NT2/D1 (cell line): Measurements from ENCODE around the gene UGT1A3.

Experiments
- DNase-seq: peaks from one replicate; pipeline ENCODE4 v3.0.0-alpha.2; 2011; ENCODE audit warnings: low read depth, low spot score
- H3K27me3 ChIP-seq: 2 replicates; pipeline ENCODE4 v1.6.0; 2011; ENCODE audit warnings: mild to moderate bottlenecking; ENCODE audit not compliant: insufficient read length, insufficient read depth
- H3K36me3 ChIP-seq: 2 replicates; pipeline ENCODE4 v1.6.1; 2011; ENCODE audit warnings: mild to moderate bottlenecking, low read length, mixed read lengths; ENCODE audit not compliant: insufficient read depth, insufficient read length
- H3K4me1 ChIP-seq: 2 replicates; pipeline ENCODE4 v1.5.1; 2011; ENCODE audit not compliant: insufficient read depth, insufficient read length
- H3K4me3 ChIP-seq: 2 replicates; pipeline ENCODE4 v1.5.1; 2011; ENCODE audit warnings: low read depth; ENCODE audit not compliant: insufficient read length
- H3K9ac ChIP-seq: 2 replicates; pipeline ENCODE4 v1.6.0; 2011; ENCODE audit warnings: low read depth; ENCODE audit not compliant: insufficient read length
- H3K9me3 ChIP-seq: 2 replicates; pipeline ENCODE4 v1.5.1; 2011; ENCODE audit warnings: mild to moderate bottlenecking, low read length; ENCODE audit not compliant: insufficient read depth
- SUZ12 ChIP-seq: IDR thresholded peaks from 2 replicates; pipeline ENCODE4 v1.6.1; 2011; ENCODE audit not compliant: insufficient read length, insufficient read depth; ENCODE audit errors: extremely low read depth
- YY1 ChIP-seq: IDR thresholded peaks from 2 replicates; pipeline ENCODE4 v1.6.1; 2011; ENCODE audit not compliant: insufficient read length, insufficient read depth
- ZNF274 ChIP-seq: IDR thresholded peaks from 2 replicates; pipeline ENCODE4 v1.6.1; 2011; ENCODE audit warnings: mild to moderate bottlenecking, low read depth, low read length

UGT1A3 gene

GRCh38 chr2:233689031-233689430, 39.8 kb upstream of the UGT1A3 start:
- no peak for TF ChIP-seq YY1
- TF ChIP-seq ZNF274 = no peak
- no peak for TF ChIP-seq SUZ12
- Histone ChIP-seq H3K9ac (no peak overlapping the region), H3K36me3 (no peaks in the 10 kb centered on the region), H3K4me3 (no peak overlapping the region), H3K9me3 (no peaks in the 10 kb centered on the region; the same call in 1 of the 2 replicates), H3K4me1 (no peaks in the 10 kb centered on the region), H3K27me3 (no peaks in the 10 kb centered on the region)
- DNase-seq = no peak

- TF ChIP-seq SUZ12 (no peak), YY1 (no peak), ZNF274 (no peak)
- Histone ChIP-seq H3K27me3 (no peaks in the 10 kb centered on the region), H3K36me3 (no peaks in the 10 kb centered on the region), H3K4me1 (no peaks in the 10 kb centered on the region), H3K4me3 (no peak overlapping the region), H3K9ac (no peak overlapping the region), H3K9me3 (no peaks in the 10 kb centered on the region; the same call in 1 of the 2 replicates)
- DNase-seq = no peak
These were observed 39.3 kb upstream of the UGT1A3 start for GRCh38 chr2:233689501-233689900.

- Histone ChIP-seq H3K9me3 (no peaks in the 10 kb centered on the region; the same call in 1 of the 2 replicates), H3K4me1 (no peaks in the 10 kb centered on the region), H3K9ac (no peak overlapping the region), H3K4me3 (no peak overlapping the region), H3K36me3 (no peaks in the 10 kb centered on the region), H3K27me3 (no peaks in the 10 kb centered on the region)
- no peak for TF ChIP-seq ZNF274
- TF ChIP-seq YY1 = no peak
- no peak for TF ChIP-seq SUZ12
- no peak for DNase-seq
These were observed 38.4 kb upstream of the UGT1A3 start for GRCh38 chr2:233690444-233690843.

- Histone ChIP-seq H3K36me3 (no peaks in the 10 kb centered on the region), H3K4me1 (no peaks in the 10 kb centered on the region), H3K27me3 (no peaks in the 10 kb centered on the region), H3K9me3 (no peaks in the 10 kb centered on the region; the same call in 1 of the 2 replicates), H3K9ac (no peak overlapping the region), H3K4me3 (no peak overlapping the region)
- no peak for DNase-seq
- TF ChIP-seq SUZ12 (no peak), ZNF274 (no peak), YY1 (no peak)
These were observed 37.1 kb upstream of the UGT1A3 start for GRCh38 chr2:233691443-233692433.

- Histone ChIP-seq H3K4me1 (no peaks in the 10 kb centered on the region), H3K9ac (no peak within 1 kb of the TSS), H3K27me3 (no peaks in the 10 kb centered on the region), H3K4me3 (no peak within 1 kb of the TSS), H3K9me3 (no peaks in the 10 kb centered on the region; the same call in 1 of the 2 replicates), H3K36me3 (no peaks in the 10 kb centered on the region)
- TF ChIP-seq SUZ12 (no peak), YY1 (no peak), ZNF274 (no peak)
- no peak for DNase-seq
These were observed 36.2 kb upstream of the UGT1A3 start, which contains the start of gene UGT1A6 for GRCh38 chr2:233692648-233693047. UGT1A6 (plus strand) TSS chr2:233692890; CDS start chr2:233693005, 115 bp downstream.

- Histone ChIP-seq H3K36me3 (no peaks in the 10 kb centered on the region), H3K9ac (no peak overlapping the region), H3K4me1 (no peaks in the 10 kb centered on the region), H3K4me3 (no peak overlapping the region), H3K9me3 (no peaks in the 10 kb centered on the region; the same call in 1 of the 2 replicates), H3K27me3 (no peaks in the 10 kb centered on the region)
- no peak for TF ChIP-seq ZNF274
- TF ChIP-seq YY1 = no peak
- TF ChIP-seq SUZ12 = no peak
- DNase-seq = no peak
These were observed 34.9 kb upstream of the UGT1A3 start for GRCh38 chr2:233693963-233694362.

GRCh38 chr2:233698740-233699139, 30.1 kb upstream of the UGT1A3 start:
- DNase-seq = no peak
- Histone ChIP-seq H3K27me3 (no peaks in the 10 kb centered on the region), H3K36me3 (no peaks in the 10 kb centered on the region), H3K9ac (no peak overlapping the region), H3K4me1 (no peaks in the 10 kb centered on the region), H3K9me3 (no peaks in the 10 kb centered on the region), H3K4me3 (no peak overlapping the region)
- TF ChIP-seq SUZ12 (no peak), ZNF274 (no peak), YY1 (no peak)
